CD14-positive monocyte (primary cell): ENCODE data around the gene NEFH. TPM values are rescaled to one million over a fixed set of nuclear protein-coding genes. Genes with fewer than 3 reads are reported as not detected.

Source experiments
- DNase-seq, 3 donors: peaks; one replicate each; pipeline ENCODE4 v3.0.0-alpha.2; 2011 to 2022
- H2AFZ ChIP-seq: 2 replicates; pipeline ENCODE4 v1.6.0; 2012; ENCODE audit warnings: mild to moderate bottlenecking, low read depth, low read length, inconsistent platforms; ENCODE audit not compliant: insufficient read depth, poor library complexity, severe bottlenecking
- H3K27ac ChIP-seq, 2 donors: 1 replicate in 1 of 2; 2 replicates in 1 of 2; pipeline ENCODE4 v1.5.1; 2012 to 2013; ENCODE audit warnings: low read length in 2 of 2, control low read depth in 1 of 2, inconsistent platforms in 1 of 2, low read depth in 1 of 2, mild to moderate bottlenecking in 1 of 2
- H3K27me3 ChIP-seq, 2 donors: one replicate each; pipeline versions ENCODE4 v1.6.0 to v1.6.1; 2011 to 2013; ENCODE audit warnings: low read length in 2 of 2; ENCODE audit not compliant: control insufficient read depth in 2 of 2, insufficient read depth in 2 of 2
- H3K36me3 ChIP-seq, 2 donors: replicated peaks in 1 of 2; 1 replicate in 1 of 2; 2 replicates in 1 of 2; pipeline versions ENCODE4 v1.5.1 to v1.6.1; 2012 to 2013; ENCODE audit warnings: low read length in 2 of 2, control low read depth in 1 of 2, inconsistent platforms in 1 of 2, mild to moderate bottlenecking in 1 of 2; ENCODE audit not compliant: insufficient read depth in 2 of 2, control insufficient read depth in 1 of 2
- H3K4me1 ChIP-seq, 2 donors: 1 replicate in 1 of 2; 2 replicates in 1 of 2; pipeline versions ENCODE4 v1.5.1 to v1.6.1; 2012 to 2013; ENCODE audit warnings: low read length in 2 of 2, control low read depth in 1 of 2, inconsistent platforms in 1 of 2, mild to moderate bottlenecking in 1 of 2, moderate library complexity in 1 of 2; ENCODE audit not compliant: insufficient read depth in 2 of 2, control insufficient read depth in 1 of 2
- H3K4me2 ChIP-seq: replicated peaks from 2 replicates; pipeline ENCODE3; 2012; ENCODE audit warnings: low read length, moderate library complexity, mild to moderate bottlenecking; ENCODE audit not compliant: poor library complexity, severe bottlenecking; ENCODE audit errors: extremely low read depth
- H3K4me3 ChIP-seq, 3 experiments: fragments of 200-600 bp in 1 of 3; sonication (generic) in 1 of 3; replicated peaks in 1 of 3; 1 replicate in 2 of 3; 2 replicates in 1 of 3; pipeline ENCODE4 v1.5.1; 2011 to 2013; ENCODE audit warnings: low read length in 3 of 3, mild to moderate bottlenecking in 3 of 3, control low read depth in 2 of 3, low read depth in 2 of 3, inconsistent platforms in 1 of 3, moderate library complexity in 1 of 3
- H3K79me2 ChIP-seq: 2 replicates; pipeline ENCODE4 v1.6.0; 2012; ENCODE audit warnings: mild to moderate bottlenecking, control low read depth, inconsistent platforms, low read length, moderate library complexity; ENCODE audit not compliant: insufficient read depth
- H3K9ac ChIP-seq: 2 replicates; pipeline ENCODE4 v1.6.0; 2017; ENCODE audit warnings: low read length, mild to moderate bottlenecking; ENCODE audit not compliant: insufficient read depth, poor library complexity, severe bottlenecking
- H3K9me3 ChIP-seq, 2 donors: replicated peaks in 1 of 2; 1 replicate in 1 of 2; 2 replicates in 1 of 2; pipeline versions ENCODE4 v1.5.1 to v1.6.1; 2012 to 2013; ENCODE audit warnings: low read length in 2 of 2, control low read depth in 1 of 2; ENCODE audit not compliant: control insufficient read depth in 1 of 2, insufficient read depth in 1 of 2
- H4K20me1 ChIP-seq: 2 replicates; pipeline ENCODE4 v1.6.0; 2012; ENCODE audit warnings: mild to moderate bottlenecking, low read length, control low read depth, moderate library complexity; ENCODE audit not compliant: insufficient read depth
- H3K27ac Mint-ChIP-seq, 7 donors: one replicate each; pipeline ENCODE4 v1.8.0; 2020; ENCODE audit warnings: mild to moderate bottlenecking in 7 of 7, mixed read lengths in 7 of 7, moderate library complexity in 6 of 7, inconsistent platforms in 2 of 7
- H3K27me3 Mint-ChIP-seq, 3 donors: one replicate each; pipeline ENCODE4 v1.8.0; 2021 to 2022; ENCODE audit warnings: low read depth in 3 of 3, mild to moderate bottlenecking in 3 of 3, mixed read lengths in 3 of 3, moderate library complexity in 3 of 3, inconsistent platforms in 1 of 3
- H3K36me3 Mint-ChIP-seq, 2 donors: one replicate each; pipeline ENCODE4 v1.8.0; 2020; ENCODE audit warnings: mixed read lengths in 2 of 2, inconsistent platforms in 1 of 2, mild to moderate bottlenecking in 1 of 2
- H3K4me1 Mint-ChIP-seq: one replicate; pipeline ENCODE4 v1.8.0; 2020; ENCODE audit warnings: mild to moderate bottlenecking, mixed read lengths
- H3K4me3 Mint-ChIP-seq, 2 donors: one replicate each; pipeline ENCODE4 v1.8.0; 2020; ENCODE audit warnings: mild to moderate bottlenecking in 2 of 2, mixed read lengths in 2 of 2, moderate library complexity in 1 of 2
- H3K9me3 Mint-ChIP-seq, 7 donors: one replicate each; pipeline ENCODE4 v1.8.0; 2020 to 2022; ENCODE audit warnings: mixed read lengths in 7 of 7, mild to moderate bottlenecking in 6 of 7, moderate library complexity in 6 of 7, inconsistent platforms in 2 of 7
- WGBS: methylation state at CpG from one replicate; pipeline ENCODE4 v1.1.5; 2013; ENCODE audit warnings: missing lambda C conversion rate; ENCODE audit not compliant: insufficient coverage; 5-methylcytosine and 5-hydroxymethylcytosine counted together
- intact Hi-C, 2 donors: fragments of 100-400 bp; cut with micrococcal nuclease; formaldehyde crosslinking; loops; one replicate each; pipeline versions ENCODE4 v1.15.0 to v1.15.1; 2023
- polyA plus RNA-seq, 3 donors: library from polyadenylated mRNA; depleted of rRNA in 1 of 3; unstranded in 2 of 3; stranded (reverse) in 1 of 3; fragments of 300-500 nt in 2 of 3; fragments of >200 nt in 1 of 3; fragmentation: Illumina TruSeq in 2 of 3; gene quantifications; 1 replicate in 2 of 3; 2 replicates in 1 of 3; pipeline ENCODE4 v1.2.3, GENCODE V29; 2012 to 2021
- TF ChIP-seq, protein P1 (sequence below): fragments of 200-600 bp; IDR thresholded peaks from one replicate; pipeline ENCODE4 v1.8.0; 2022; ENCODE audit warnings: antibody characterized with exemption, mild to moderate bottlenecking

Gene NEFH
- polyA plus RNA-seq, 3 donors: 0.20 to 1.2 (median 0.74) TPM

DNA sequence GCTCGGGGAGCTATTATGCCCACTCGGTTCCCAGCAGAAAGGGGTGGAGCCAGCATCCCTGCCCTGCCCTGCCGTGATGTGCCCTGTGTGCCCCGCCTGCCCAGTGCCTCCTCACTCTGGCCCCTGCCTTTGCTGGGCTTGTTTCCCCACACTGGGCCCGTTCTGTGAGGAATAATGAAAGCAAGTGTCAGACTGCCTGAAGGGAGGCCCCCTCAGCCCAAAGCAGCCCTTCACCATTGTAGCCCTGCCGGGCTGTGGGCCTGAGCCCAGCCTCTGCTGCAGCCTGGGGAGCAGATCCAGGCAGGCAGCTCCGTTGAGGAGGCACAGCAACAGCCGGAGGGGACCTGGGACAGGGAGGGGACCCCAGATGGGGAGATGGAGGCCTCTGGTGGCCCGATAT lies 20.2 kb upstream of the NEFH start:
- Histone ChIP-seq H3K4me1 (no peaks in the 10 kb centered on the region), H3K9me3 (no peaks in the 10 kb centered on the region), H3K79me2 (no peaks in the 10 kb centered on the region), H4K20me1 (no peaks in the 10 kb centered on the region), H2AFZ (no peak overlapping the region), H3K4me3 (no peak overlapping the region), H3K4me2 (no peak overlapping the region), H3K36me3 (no peaks in the 10 kb centered on the region), H3K27ac (no peak overlapping the region), H3K9ac (no peak overlapping the region), H3K27me3 (no peaks in the 10 kb centered on the region)
- Mint-ChIP-seq H3K36me3 (no peaks in the 10 kb centered on the region), H3K27me3 (peaks cover 0 to 4% (median 2%) of the 10 kb centered on the region in 3 donors), H3K27ac (no peak overlapping the region), H3K4me1 (peaks cover 2% of the 10 kb centered on the region), H3K9me3 (peaks cover 0 to 2% (median 0%) of the 10 kb centered on the region in 7 donors), H3K4me3 (no peak overlapping the region)
- no peak for DNase-seq
- intact Hi-C loops: no loop called here
- WGBS: 87% methylated on average over 8 of the region's 9 CpGs
- TF ChIP-seq, protein P1, sequence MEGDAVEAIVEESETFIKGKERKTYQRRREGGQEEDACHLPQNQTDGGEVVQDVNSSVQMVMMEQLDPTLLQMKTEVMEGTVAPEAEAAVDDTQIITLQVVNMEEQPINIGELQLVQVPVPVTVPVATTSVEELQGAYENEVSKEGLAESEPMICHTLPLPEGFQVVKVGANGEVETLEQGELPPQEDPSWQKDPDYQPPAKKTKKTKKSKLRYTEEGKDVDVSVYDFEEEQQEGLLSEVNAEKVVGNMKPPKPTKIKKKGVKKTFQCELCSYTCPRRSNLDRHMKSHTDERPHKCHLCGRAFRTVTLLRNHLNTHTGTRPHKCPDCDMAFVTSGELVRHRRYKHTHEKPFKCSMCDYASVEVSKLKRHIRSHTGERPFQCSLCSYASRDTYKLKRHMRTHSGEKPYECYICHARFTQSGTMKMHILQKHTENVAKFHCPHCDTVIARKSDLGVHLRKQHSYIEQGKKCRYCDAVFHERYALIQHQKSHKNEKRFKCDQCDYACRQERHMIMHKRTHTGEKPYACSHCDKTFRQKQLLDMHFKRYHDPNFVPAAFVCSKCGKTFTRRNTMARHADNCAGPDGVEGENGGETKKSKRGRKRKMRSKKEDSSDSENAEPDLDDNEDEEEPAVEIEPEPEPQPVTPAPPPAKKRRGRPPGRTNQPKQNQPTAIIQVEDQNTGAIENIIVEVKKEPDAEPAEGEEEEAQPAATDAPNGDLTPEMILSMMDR: no peak

GRCh38 chr22:29461263-29461662 lies 18.8 kb upstream of the NEFH start:
- no peaks in the 10 kb centered on the region for H3K27me3 ChIP-seq
- H3K9me3 ChIP-seq: no peaks in the 10 kb centered on the region
- intact Hi-C loops: no loop called here
- no peaks in the 10 kb centered on the region for H3K36me3 ChIP-seq
- no peak overlapping the region for H3K4me2 ChIP-seq
- Mint-ChIP-seq H3K27me3 (peaks cover 0 to 4% (median 2%) of the 10 kb centered on the region in 3 donors), H3K36me3 (no peaks in the 10 kb centered on the region), H3K4me3 (no peak overlapping the region), H3K4me1 (peaks cover 2% of the 10 kb centered on the region), H3K27ac (peak overlapping the region in 1 of 7 donors; percentile 53), H3K9me3 (peaks cover 0 to 2% (median 0%) of the 10 kb centered on the region in 7 donors)
- H3K27ac ChIP-seq: no peak overlapping the region
- no peaks in the 10 kb centered on the region for H3K79me2 ChIP-seq
- TF ChIP-seq, protein P1: no peak
- H4K20me1 ChIP-seq: no peaks in the 10 kb centered on the region
- WGBS: 100% methylated on average over 2 of the region's 5 CpGs
- H3K4me1 ChIP-seq: no peaks in the 10 kb centered on the region
- no peak overlapping the region for H2AFZ ChIP-seq
- no peak for DNase-seq
- no peak overlapping the region for H3K4me3 ChIP-seq
- no peak overlapping the region for H3K9ac ChIP-seq
